Prostate gland (tissue), 2 donors: ENCODE measurements around the gene FOXP1. TPM values are rescaled to one million over a fixed set of nuclear protein-coding genes. Genes with fewer than 3 reads are reported as not detected.

Experiments used
- DNase-seq: peaks from one replicate; pipeline ENCODE4 v3.0.0-alpha.2; 2019; ENCODE audit warnings: low spot score
- H3K27ac ChIP-seq, 2 donors: fragments of 200-600 bp; sonication (generic); 2 replicates each; pipeline ENCODE4 v1.5.1; 2017 to 2019
- H3K27me3 ChIP-seq: fragments of 200-600 bp; sonication (generic); replicated peaks from 2 replicates; pipeline ENCODE4 v1.5.1; 2019; ENCODE audit not compliant: insufficient read depth
- H3K36me3 ChIP-seq, 2 donors: fragments of 200-600 bp; sonication (generic); 1 replicate in 1 of 2; 2 replicates in 1 of 2; pipeline versions ENCODE4 v1.5.1 to v1.8.1; 2017 to 2019
- H3K4me1 ChIP-seq: fragments of 200-600 bp; sonication (generic); replicated peaks from 2 replicates; pipeline ENCODE4 v1.5.1; 2019
- H3K4me3 ChIP-seq, 2 donors: fragments of 200-600 bp; sonication (generic); 2 replicates each; pipeline ENCODE4 v1.5.1; 2017 to 2019
- H3K9me3 ChIP-seq: fragments of 200-600 bp; sonication (generic); 2 replicates; pipeline ENCODE4 v1.5.1; 2017
- POLR2A ChIP-seq: fragments of 450-650 bp; IDR thresholded peaks from one replicate; pipeline ENCODE4 v1.6.1; 2016; ENCODE audit warnings: antibody characterized with exemption, mild to moderate bottlenecking
- POLR2AphosphoS5 ChIP-seq: sonication (generic); formaldehyde crosslinking; IDR thresholded peaks from one replicate; pipeline ENCODE4 v1.6.1; 2017; ENCODE audit warnings: antibody characterized with exemption
- WGBS: methylation state at CpG from one replicate; pipeline ENCODE4 v1.1.5; 2018; 5-methylcytosine and 5-hydroxymethylcytosine counted together
- intact Hi-C: fragments of 100-400 bp; cut with DNase I; formaldehyde crosslinking; loops from one replicate; pipeline ENCODE4 v1.14.2; 2022
- total RNA-seq, 2 donors: library from RNA; depleted of rRNA; stranded (reverse); fragments of >200 nt; gene quantifications; one replicate each; pipeline ENCODE4 v1.1.0, GENCODE V29; 2016
- TF ChIP-seq, protein P1 (sequence below), 4 experiments: fragments of 200-600 bp in 2 of 4; fragments of 450-650 bp in 2 of 4; sonication (generic) in 2 of 4; IDR thresholded peaks; 1 replicate in 3 of 4; 2 replicates in 1 of 4; pipeline ENCODE4 v1.5.1; 2016 to 2019; ENCODE audit warnings: antibody characterized with exemption in 4 of 4, mild to moderate bottlenecking in 2 of 4, moderate library complexity in 2 of 4

The FOXP1 gene
- total RNA-seq, 2 donors from 2014 or later: 133 to 156 TPM

DNA sequence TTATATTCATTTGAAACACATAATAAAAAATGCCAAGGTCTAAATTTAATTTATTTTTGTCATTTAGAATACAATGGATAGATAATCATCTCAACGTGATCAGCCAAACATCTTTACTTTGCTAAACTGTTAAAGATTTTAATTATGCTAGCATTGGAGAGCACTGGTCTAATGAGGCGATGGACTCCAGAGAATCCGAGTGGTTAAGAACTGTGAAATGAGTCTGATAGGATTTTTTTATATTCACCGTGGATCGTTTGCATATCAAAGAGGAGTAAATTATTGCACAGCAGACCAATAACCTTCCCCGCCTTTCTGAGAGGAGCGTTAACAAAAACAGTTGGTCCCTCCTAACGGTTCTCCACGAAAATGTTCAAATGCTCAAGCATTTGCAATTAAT is 540.8 kb downstream of the FOXP1 start:
- Histone ChIP-seq H3K4me3 (no peak overlapping the region), H3K36me3 (peaks cover 0 to 4% of the 10 kb centered on the region in 2 donors), H3K4me1 (peaks cover 6% of the 10 kb centered on the region), H3K9me3 (no peaks in the 10 kb centered on the region), H3K27ac (peak overlapping the region in 1 of 2 donors; percentile 15), H3K27me3 (no peaks in the 10 kb centered on the region)
- 83% methylated on average over 9 of the region's 9 CpGs for WGBS
- DNase-seq: no peak
- intact Hi-C loops: no loop called here
- TF ChIP-seq POLR2A: no peak
- TF ChIP-seq, protein P1, sequence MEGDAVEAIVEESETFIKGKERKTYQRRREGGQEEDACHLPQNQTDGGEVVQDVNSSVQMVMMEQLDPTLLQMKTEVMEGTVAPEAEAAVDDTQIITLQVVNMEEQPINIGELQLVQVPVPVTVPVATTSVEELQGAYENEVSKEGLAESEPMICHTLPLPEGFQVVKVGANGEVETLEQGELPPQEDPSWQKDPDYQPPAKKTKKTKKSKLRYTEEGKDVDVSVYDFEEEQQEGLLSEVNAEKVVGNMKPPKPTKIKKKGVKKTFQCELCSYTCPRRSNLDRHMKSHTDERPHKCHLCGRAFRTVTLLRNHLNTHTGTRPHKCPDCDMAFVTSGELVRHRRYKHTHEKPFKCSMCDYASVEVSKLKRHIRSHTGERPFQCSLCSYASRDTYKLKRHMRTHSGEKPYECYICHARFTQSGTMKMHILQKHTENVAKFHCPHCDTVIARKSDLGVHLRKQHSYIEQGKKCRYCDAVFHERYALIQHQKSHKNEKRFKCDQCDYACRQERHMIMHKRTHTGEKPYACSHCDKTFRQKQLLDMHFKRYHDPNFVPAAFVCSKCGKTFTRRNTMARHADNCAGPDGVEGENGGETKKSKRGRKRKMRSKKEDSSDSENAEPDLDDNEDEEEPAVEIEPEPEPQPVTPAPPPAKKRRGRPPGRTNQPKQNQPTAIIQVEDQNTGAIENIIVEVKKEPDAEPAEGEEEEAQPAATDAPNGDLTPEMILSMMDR (IDR thresholded peaks at IDR 0.05): no peak
- TF ChIP-seq POLR2AphosphoS5: no peak

- WGBS: 61% methylated on average over 7 of the region's 7 CpGs
- peaks cover 3% of the 10 kb centered on the region for H3K4me1 ChIP-seq
- no peaks in the 10 kb centered on the region for H3K9me3 ChIP-seq
- no peaks in the 10 kb centered on the region for H3K27me3 ChIP-seq
- no peak for DNase-seq
- no peak for TF ChIP-seq POLR2AphosphoS5
- no peak for TF ChIP-seq POLR2A
- TF ChIP-seq, protein P1 (IDR thresholded peaks at IDR 0.05): no peak
- H3K36me3 ChIP-seq: peaks cover 0 to 4% of the 10 kb centered on the region in 2 donors
- no peak overlapping the region for H3K4me3 ChIP-seq
- intact Hi-C loops: no loop called here
- H3K27ac ChIP-seq: peak overlapping the region in 1 of 2 donors; percentile 46
Observed at GRCh38 chr3:71041371-71041770, 542.2 kb downstream of the FOXP1 start.

DNA sequence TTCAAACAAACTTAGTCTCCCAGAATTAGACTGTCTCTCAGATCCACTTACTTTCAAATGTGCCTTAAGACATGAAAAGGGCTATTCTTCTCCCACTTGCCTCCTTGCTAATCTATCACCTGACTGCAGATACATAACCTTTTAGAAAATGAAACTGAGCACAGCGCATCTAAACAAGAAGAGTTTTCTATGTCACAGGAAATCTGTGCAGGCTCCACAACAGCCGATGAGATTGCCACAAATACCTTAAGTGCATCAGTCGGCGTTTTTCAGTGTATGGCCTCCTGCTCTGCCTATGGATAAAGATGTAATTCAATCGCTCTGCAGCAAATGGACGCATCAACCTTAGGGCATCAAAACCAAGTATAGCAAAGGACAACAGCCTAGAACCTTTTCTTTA is 544.2 kb downstream of the FOXP1 start:
- TF ChIP-seq POLR2A (no peak), POLR2AphosphoS5 (no peak)
- TF ChIP-seq, protein P1 (IDR thresholded peaks at IDR 0.05): no peak
- intact Hi-C loops: no loop called here
- no peak for DNase-seq
- Histone ChIP-seq H3K27ac (peak overlapping the region in 1 of 2 donors; percentile 81), H3K4me1 (peaks cover 3% of the 10 kb centered on the region), H3K27me3 (no peaks in the 10 kb centered on the region), H3K36me3 (peaks cover 0 to 4% of the 10 kb centered on the region in 2 donors), H3K9me3 (no peaks in the 10 kb centered on the region), H3K4me3 (no peak overlapping the region)
- 87% methylated on average over 6 of the region's 6 CpGs for WGBS

GRCh38 chr3:71037775-71038174 is 545.8 kb downstream of the FOXP1 start:
- Histone ChIP-seq H3K9me3 (no peaks in the 10 kb centered on the region), H3K4me1 (peaks cover 10% of the 10 kb centered on the region), H3K4me3 (no peak overlapping the region), H3K36me3 (peaks cover 0 to 4% of the 10 kb centered on the region in 2 donors), H3K27ac (peak overlapping the region; percentile 22 to 81), H3K27me3 (no peaks in the 10 kb centered on the region)
- no peak for DNase-seq
- TF ChIP-seq, protein P1 (IDR thresholded peaks at IDR 0.05): no peak
- TF ChIP-seq POLR2AphosphoS5 (no peak), POLR2A (no peak)
- 76% methylated on average over 7 of the region's 7 CpGs for WGBS
- intact Hi-C loops: no loop called here

- Histone ChIP-seq H3K36me3 (no peaks in the 10 kb centered on the region), H3K4me3 (no peak overlapping the region), H3K4me1 (peaks cover 22% of the 10 kb centered on the region), H3K9me3 (no peaks in the 10 kb centered on the region), H3K27me3 (no peaks in the 10 kb centered on the region), H3K27ac (peak overlapping the region; percentile 42 to 81)
- 64% methylated on average over 5 of the region's 5 CpGs for WGBS
- DNase-seq: no peak
- intact Hi-C loops: no loop called here
- no peak for TF ChIP-seq POLR2A
- no peak for TF ChIP-seq POLR2AphosphoS5
- TF ChIP-seq, protein P1 (IDR thresholded peaks at IDR 0.05): no peak
Observed at GRCh38 chr3:71035886-71036285, 547.6 kb downstream of the FOXP1 start.
